ENCODE measurements around the gene FABP1.
A peak's percentile ranks its signal among the peaks of the same experiment; 100 is the strongest.

Gene FABP1

GRCh38 chr2:88113069-88113468 lies 14.8 kb downstream of the FABP1 start:
- DNase-seq, result no peak

- DNase-seq, result no peak
Observed at GRCh38 chr2:88110830-88111229, 17.0 kb downstream of the FABP1 start.

- DNase-seq, result no peak
Observed at GRCh38 chr2:88108796-88109195, 19.1 kb downstream of the FABP1 start.

- no peak for DNase-seq
Observed at GRCh38 chr2:88100489-88100858, 27.4 kb downstream of the FABP1 start.

- peak in 1 of 2 experiments; percentile 4 for DNase-seq
Observed at GRCh38 chr2:88099798-88100488, 27.9 kb downstream of the FABP1 start.

- DNase-seq, result no peak
Observed at GRCh38 chr2:88098558-88098900, 29.3 kb downstream of the FABP1 start.

GRCh38 chr2:88097891-88098557 lies 29.8 kb downstream of the FABP1 start:
- DNase-seq, result no peak

GRCh38 chr2:88097192-88097591 lies 30.7 kb downstream of the FABP1 start:
- no peak for DNase-seq

GRCh38 chr2:88096708-88097107 lies 31.2 kb downstream of the FABP1 start:
- DNase-seq, result no peak

GRCh38 chr2:88095022-88095421 lies 32.8 kb downstream of the FABP1 start:
- DNase-seq, result no peak

GRCh38 chr2:88092773-88093172 lies 35.1 kb downstream of the FABP1 start:
- DNase-seq, result no peak

- no peak for DNase-seq
Observed at GRCh38 chr2:88091943-88092342, 35.9 kb downstream of the FABP1 start.

- DNase-seq, result peak; percentile 21 to 30
Observed at GRCh38 chr2:88090446-88091283, 37.2 kb downstream of the FABP1 start.

GRCh38 chr2:88088999-88089398 lies 38.9 kb downstream of the FABP1 start:
- DNase-seq, result no peak

GRCh38 chr2:88087763-88088162 lies 40.1 kb downstream of the FABP1 start:
- no peak for DNase-seq

- no peak for DNase-seq
Observed at GRCh38 chr2:88087073-88087472, 40.8 kb downstream of the FABP1 start.

- no peak for DNase-seq
Observed at GRCh38 chr2:88086401-88086800, 41.5 kb downstream of the FABP1 start.

GRCh38 chr2:88085602-88086001 lies 42.3 kb downstream of the FABP1 start:
- no peak for DNase-seq

- no peak for DNase-seq
Observed at GRCh38 chr2:88085099-88085498, 42.8 kb downstream of the FABP1 start.

- DNase-seq, result no peak
Observed at GRCh38 chr2:88082781-88083180, 45.1 kb downstream of the FABP1 start.

- DNase-seq, result no peak
Observed at GRCh38 chr2:88081924-88082608, 45.8 kb downstream of the FABP1 start.

- DNase-seq, result no peak
Observed at GRCh38 chr2:88080545-88080944, 47.3 kb downstream of the FABP1 start.

GRCh38 chr2:88078643-88079172 lies 49.2 kb downstream of the FABP1 start:
- DNase-seq, result no peak
